IPS-NIHi11 (cell line): ENCODE measurements around the gene SEMA3G.

Experiments used
- DNase-seq: peaks from one replicate; pipeline ENCODE4 v3.0.0; 2012; ENCODE audit warnings: mixed read lengths, low spot score

SEMA3G gene

GRCh38 chr3:52438579-52439425 lies 6.1 kb downstream of the SEMA3G start:
- no peak for DNase-seq

- DNase-seq = no peak
These were observed 6.9 kb downstream of the SEMA3G start for GRCh38 chr3:52438104-52438376.

- peak; percentile 47 for DNase-seq
These were observed 7.4 kb downstream of the SEMA3G start for GRCh38 chr3:52437326-52438103.

- DNase-seq = no peak
These were observed 8.3 kb downstream of the SEMA3G start for GRCh38 chr3:52436500-52437149.

- no peak for DNase-seq
These were observed 9.4 kb downstream of the SEMA3G start for GRCh38 chr3:52435246-52436101.

GRCh38 chr3:52434491-52435115 lies 10.3 kb downstream of the SEMA3G start:
- DNase-seq = no peak

- no peak for DNase-seq
These were observed 10.9 kb downstream of the SEMA3G start for GRCh38 chr3:52433996-52434479.

GRCh38 chr3:52433328-52433995 lies 11.4 kb downstream of the SEMA3G start:
- no peak for DNase-seq

- DNase-seq = no peak
These were observed 12.2 kb downstream of the SEMA3G start for GRCh38 chr3:52432691-52433141.

GRCh38 chr3:52432225-52432624 lies 12.7 kb downstream of the SEMA3G start:
- DNase-seq = no peak

GRCh38 chr3:52431459-52432223 lies 13.3 kb downstream of the SEMA3G start:
- no peak for DNase-seq

GRCh38 chr3:52430416-52430810 lies 14.5 kb downstream of the SEMA3G start:
- DNase-seq = no peak

GRCh38 chr3:52429779-52430415 lies 15.0 kb downstream of the SEMA3G start:
- no peak for DNase-seq

GRCh38 chr3:52429031-52429430 lies 15.9 kb downstream of the SEMA3G start:
- no peak for DNase-seq

GRCh38 chr3:52428151-52429005 lies 16.5 kb downstream of the SEMA3G start:
- DNase-seq = peak; percentile 61

GRCh38 chr3:52423173-52423572 lies 21.7 kb downstream of the SEMA3G start:
- DNase-seq = no peak

GRCh38 chr3:52422669-52423068 lies 22.2 kb downstream of the SEMA3G start:
- DNase-seq = no peak

GRCh38 chr3:52420388-52420787 lies 24.5 kb downstream of the SEMA3G start:
- no peak for DNase-seq
